GM12878 (cell line): ENCODE measurements around the gene BCAR3.

Source experiments
- CTCF ChIP-seq, 3 experiments: IDR thresholded peaks in 2 of 3; conservative IDR thresholded peaks in 1 of 3; 2 replicates each; pipeline ENCODE4 v1.5.1; 2011; ENCODE audit warnings: low read depth in 3 of 3, low read length in 3 of 3, mild to moderate bottlenecking in 3 of 3, control low read depth in 2 of 3, moderate library complexity in 2 of 3, inconsistent platforms in 1 of 3, mixed read lengths in 1 of 3; ENCODE audit not compliant: control insufficient read depth in 2 of 3, insufficient read depth in 1 of 3; ENCODE audit errors: extremely low read depth in 1 of 3
- ELK1 ChIP-seq: IDR thresholded peaks from 2 replicates; pipeline ENCODE4 v1.6.1; 2012; ENCODE audit warnings: low read depth, low read length, improper control_type of control experiment
- ETV6 ChIP-seq, 2 experiments: fragments of 450-650 bp in 1 of 2; IDR thresholded peaks in 1 of 2; conservative IDR thresholded peaks in 1 of 2; 2 replicates each; pipeline ENCODE4 v1.6.1; 2014; ENCODE audit warnings: antibody characterized with exemption in 1 of 2, borderline replicate concordance in 1 of 2, low read depth in 1 of 2, mild to moderate bottlenecking in 1 of 2, moderate library complexity in 1 of 2
- GABPA ChIP-seq: IDR thresholded peaks from 2 replicates; pipeline ENCODE4 v1.6.1; 2014; ENCODE audit warnings: antibody characterized with exemption, low read depth, mild to moderate bottlenecking, inconsistent platforms
- TAF1 ChIP-seq: IDR thresholded peaks from 2 replicates; pipeline ENCODE4 v1.6.1; 2011; ENCODE audit warnings: mild to moderate bottlenecking, low read depth, low read length, borderline replicate concordance

- TF ChIP-seq ELK1 (no peak), TAF1 (no peak), CTCF (IDR thresholded peaks at IDR 0.05 in 2 of 3, conservative IDR thresholded peaks at IDR 0.05 in 1 of 3; ENCODE audit: control insufficient read depth in 2 of 3, extremely low read depth in 1 of 3, insufficient read depth in 1 of 3, low read depth in 3 of 3, low read length in 3 of 3) (no peak), ETV6 (conservative IDR thresholded peaks at IDR 0.05 in 1 of 2, IDR thresholded peaks at IDR 0.05 in 1 of 2; ENCODE audit: borderline replicate concordance in 1 of 2, low read depth in 1 of 2) (no peak), GABPA (no peak)
Observed at GRCh38 chr1:93533677-93534076, 148.0 kb downstream of the BCAR3 start.
